ENCODE data around the gene USP16.
A peak's percentile ranks its signal among the peaks of the same experiment; 100 is the strongest.

USP16 gene

DNA sequence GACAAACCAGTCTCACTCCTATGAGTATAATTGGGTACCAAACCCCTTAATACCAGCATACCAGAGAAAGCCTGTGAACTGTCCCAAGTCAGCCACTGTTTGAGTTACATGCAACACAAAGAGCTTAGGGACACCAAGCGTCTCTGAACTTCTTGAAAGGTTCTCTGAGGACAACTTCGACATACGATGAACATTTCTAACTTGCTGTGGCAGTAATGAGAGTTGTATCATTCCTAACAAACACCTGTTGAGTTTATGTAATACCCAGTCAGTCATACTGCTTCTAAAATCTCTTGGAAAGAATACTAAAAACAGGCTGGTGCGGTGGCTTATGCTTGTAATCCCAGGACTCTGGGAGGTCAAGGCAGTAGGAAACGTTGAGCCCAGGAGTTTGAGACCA lies 30.6 kb downstream of the USP16 start:
- in situ Hi-C loops (cut with HindIII; ENCODE audit: low sequenced_read_pairs) = no loop called here
- TF ChIP-seq, protein P1, sequence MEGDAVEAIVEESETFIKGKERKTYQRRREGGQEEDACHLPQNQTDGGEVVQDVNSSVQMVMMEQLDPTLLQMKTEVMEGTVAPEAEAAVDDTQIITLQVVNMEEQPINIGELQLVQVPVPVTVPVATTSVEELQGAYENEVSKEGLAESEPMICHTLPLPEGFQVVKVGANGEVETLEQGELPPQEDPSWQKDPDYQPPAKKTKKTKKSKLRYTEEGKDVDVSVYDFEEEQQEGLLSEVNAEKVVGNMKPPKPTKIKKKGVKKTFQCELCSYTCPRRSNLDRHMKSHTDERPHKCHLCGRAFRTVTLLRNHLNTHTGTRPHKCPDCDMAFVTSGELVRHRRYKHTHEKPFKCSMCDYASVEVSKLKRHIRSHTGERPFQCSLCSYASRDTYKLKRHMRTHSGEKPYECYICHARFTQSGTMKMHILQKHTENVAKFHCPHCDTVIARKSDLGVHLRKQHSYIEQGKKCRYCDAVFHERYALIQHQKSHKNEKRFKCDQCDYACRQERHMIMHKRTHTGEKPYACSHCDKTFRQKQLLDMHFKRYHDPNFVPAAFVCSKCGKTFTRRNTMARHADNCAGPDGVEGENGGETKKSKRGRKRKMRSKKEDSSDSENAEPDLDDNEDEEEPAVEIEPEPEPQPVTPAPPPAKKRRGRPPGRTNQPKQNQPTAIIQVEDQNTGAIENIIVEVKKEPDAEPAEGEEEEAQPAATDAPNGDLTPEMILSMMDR (IDR thresholded peaks at IDR 0.05; ENCODE audit: low read depth, low read length) = no peak
- no peak for DNase-seq (ENCODE audit: low read depth, low spot score)
- H3K4me3 ChIP-seq (ENCODE audit: low read depth, low read length) = no peak overlapping the region

DNA sequence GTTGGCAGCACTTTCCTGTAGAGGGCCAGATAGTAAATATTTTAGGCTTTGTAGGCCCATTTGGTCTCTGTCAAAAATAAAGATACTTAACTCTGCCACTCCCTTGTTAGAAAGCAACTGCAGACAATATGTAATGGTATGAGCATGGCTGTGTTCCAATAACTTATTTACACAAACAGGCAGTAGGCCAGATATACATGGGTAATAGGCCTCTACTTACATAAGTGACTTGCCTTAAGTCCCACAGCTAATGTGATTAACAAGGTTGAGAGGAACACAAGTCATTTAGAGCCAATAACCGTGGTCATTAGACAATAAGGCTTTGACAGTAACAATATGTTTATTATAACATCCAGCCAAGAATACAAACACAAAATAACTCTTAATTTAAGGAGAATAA lies 31.5 kb downstream of the USP16 start:
- H3K4me3 ChIP-seq (ENCODE audit: low read depth, low read length) = no peak overlapping the region
- DNase-seq (ENCODE audit: low read depth, low spot score) = no peak
- in situ Hi-C loops (cut with HindIII; ENCODE audit: low sequenced_read_pairs) = no loop called here
- TF ChIP-seq, protein P1 (IDR thresholded peaks at IDR 0.05; ENCODE audit: low read depth, low read length) = no peak

DNA sequence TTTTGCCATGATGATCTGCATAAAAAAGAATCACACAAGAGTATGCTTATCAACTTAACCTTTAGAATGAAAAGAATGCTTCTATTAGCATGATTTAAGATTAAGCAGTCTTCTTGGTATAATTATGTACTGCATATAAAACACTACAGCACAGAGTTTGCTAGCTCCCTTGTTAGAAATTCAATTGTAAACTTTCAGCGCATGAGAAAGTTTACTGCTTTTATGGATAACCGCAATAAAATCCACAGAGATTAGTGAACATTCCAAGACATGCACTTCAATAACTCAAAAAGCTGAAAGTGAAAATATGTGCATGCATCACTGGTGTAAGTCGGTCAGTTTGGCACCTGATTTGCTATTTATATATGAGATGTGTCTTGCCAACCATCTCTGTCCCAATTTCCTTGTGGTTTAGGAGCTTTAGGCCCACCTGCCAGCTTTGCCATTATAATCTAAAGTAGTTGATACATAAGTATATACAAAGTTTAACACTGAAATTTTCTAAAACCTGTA lies 32.1 kb downstream of the USP16 start:
- no peak overlapping the region for H3K4me3 ChIP-seq (ENCODE audit: low read depth, low read length)
- in situ Hi-C loops (cut with HindIII; ENCODE audit: low sequenced_read_pairs) = no loop called here
- DNase-seq (ENCODE audit: low read depth, low spot score) = no peak
- TF ChIP-seq, protein P1 (IDR thresholded peaks at IDR 0.05; ENCODE audit: low read depth, low read length) = no peak

- no peak overlapping the region for H3K4me3 ChIP-seq (ENCODE audit: low read depth, low read length)
- in situ Hi-C loops (cut with HindIII; ENCODE audit: low sequenced_read_pairs) = no loop called here
- TF ChIP-seq, protein P1 (IDR thresholded peaks at IDR 0.05; ENCODE audit: low read depth, low read length) = no peak
- no peak for DNase-seq (ENCODE audit: low read depth, low spot score)
These were observed 40.5 kb downstream of the USP16 start for GRCh38 chr21:29064850-29065481.

- TF ChIP-seq, protein P1 (IDR thresholded peaks at IDR 0.05; ENCODE audit: low read depth, low read length) = no peak
- DNase-seq (ENCODE audit: low read depth, low spot score) = peak; percentile 47
- in situ Hi-C loops (cut with HindIII; ENCODE audit: low sequenced_read_pairs) = no loop called here
- H3K4me3 ChIP-seq (ENCODE audit: low read depth, low read length) = peak overlapping the region; percentile 99
These were observed 48.4 kb downstream of the USP16 start for GRCh38 chr21:29072873-29073221.

- TF ChIP-seq, protein P1 (IDR thresholded peaks at IDR 0.05; ENCODE audit: low read depth, low read length) = no peak
- H3K4me3 ChIP-seq (ENCODE audit: low read depth, low read length) = peak within 1 kb of the TSS; percentile 99
- in situ Hi-C loops (cut with HindIII; ENCODE audit: low sequenced_read_pairs) = no loop called here
- peak; percentile 100 for DNase-seq (ENCODE audit: low read depth, low spot score)
These were observed 48.9 kb downstream of the USP16 start, which contains the start of gene CCT8 for GRCh38 chr21:29073222-29074006. CCT8 (minus strand) TSS chr21:29073648; CDS start chr21:29073590, 58 bp downstream.

Measured in astrocyte of the spinal cord (primary cell).